CMK (cell line): ENCODE measurements around the gene IPO13.
A peak's percentile ranks its signal among the peaks of the same experiment; 100 is the strongest.

Experiments used
- DNase-seq: peaks from one replicate; pipeline ENCODE4 v3.0.0-alpha.2; 2010; ENCODE audit warnings: low read depth

Gene IPO13

GRCh38 chr1:43946236-43947060 is at the start of gene IPO13:
TSS of gene IPO13 (plus strand) at chr1:43946950. CDS start at chr1:43947601, 651 bp downstream.
- DNase-seq: peak; percentile 96

GRCh38 chr1:43898981-43899380 is 47.8 kb upstream of the IPO13 start:
- DNase-seq: no peak

- DNase-seq: no peak
Measured at GRCh38 chr1:43900386-43900785, 46.4 kb upstream of the IPO13 start.

- no peak for DNase-seq
Measured at GRCh38 chr1:43901196-43901961, 45.4 kb upstream of the IPO13 start.

- no peak for DNase-seq
Measured at GRCh38 chr1:43902058-43902831, 44.5 kb upstream of the IPO13 start.

- DNase-seq: peak; percentile 56
Measured at GRCh38 chr1:43904660-43905551, 41.8 kb upstream of the IPO13 start.

- DNase-seq: no peak
Measured at GRCh38 chr1:43908226-43908625, 38.5 kb upstream of the IPO13 start.

GRCh38 chr1:43908858-43909257 is 37.9 kb upstream of the IPO13 start:
- no peak for DNase-seq

- no peak for DNase-seq
Measured at GRCh38 chr1:43910343-43910742, 36.4 kb upstream of the IPO13 start.

- no peak for DNase-seq
Measured at GRCh38 chr1:43912607-43913006, 34.1 kb upstream of the IPO13 start.

- DNase-seq: no peak
Measured at GRCh38 chr1:43913051-43913501, 33.7 kb upstream of the IPO13 start.

- no peak for DNase-seq
Measured at GRCh38 chr1:43913666-43914360, 32.9 kb upstream of the IPO13 start.

- DNase-seq: no peak
Measured at GRCh38 chr1:43914576-43915525, 31.9 kb upstream of the IPO13 start.

GRCh38 chr1:43919906-43920305 is 26.8 kb upstream of the IPO13 start:
- DNase-seq: no peak

GRCh38 chr1:43921022-43921421 is 25.7 kb upstream of the IPO13 start:
- no peak for DNase-seq

GRCh38 chr1:43924516-43924915 is 22.2 kb upstream of the IPO13 start:
- no peak for DNase-seq

GRCh38 chr1:43925846-43926245 is 20.9 kb upstream of the IPO13 start:
- no peak for DNase-seq

GRCh38 chr1:43930168-43930948 is 16.4 kb upstream of the IPO13 start:
- no peak for DNase-seq

- DNase-seq: no peak
Measured at GRCh38 chr1:43930949-43931275, 15.8 kb upstream of the IPO13 start.
